ENCODE measurements around the gene RRM2. TPM values are rescaled to one million over a fixed set of nuclear protein-coding genes. Genes with fewer than 3 reads are reported as not detected.

The RRM2 gene
- total and polyA plus RNA-seq, 2 of the 4 experiments (the other 2 are of a cell fraction) = 53.6 to 68.5 TPM

- Histone ChIP-seq H3K27me3 (ENCODE audit: control insufficient read depth, insufficient read depth, low read length) (no peaks in the 10 kb centered on the region), H3K36me3 (ENCODE audit: control insufficient read depth, insufficient read depth, low read length) (no peaks in the 10 kb centered on the region), H3K23ac (ENCODE audit: low read depth, low read length) (no peak overlapping the region), H3K27ac (ENCODE audit: insufficient read depth, low read length) (no peak overlapping the region), H2BK120ac (ENCODE audit: low read depth, low read length) (no peak overlapping the region), H3K79me1 (ENCODE audit: low read depth in 1 of 2, low read length in 2 of 2) (no peaks in the 10 kb centered on the region), H3K4me2 (ENCODE audit: low read depth, low read length) (no peak overlapping the region), H3K9me1 (ENCODE audit: insufficient read depth, low read length) (no peaks in the 10 kb centered on the region), H4K20me1 (ENCODE audit: insufficient read depth, low read length) (no peaks in the 10 kb centered on the region), H2AK9ac (replicated peaks; ENCODE audit: low read depth, low read length, poor library complexity) (no peak overlapping the region), H3K18ac (ENCODE audit: low read depth, low read length) (no peak overlapping the region), H3K4me3 (ENCODE audit: insufficient read depth, low read depth, low read length) (no peak overlapping the region), H2BK20ac (ENCODE audit: low read depth, low read length) (no peak overlapping the region), H3K4ac (ENCODE audit: low read depth, low read length) (no peak overlapping the region), H3K9ac (ENCODE audit: low read depth, low read length) (no peak overlapping the region), H3K56ac (ENCODE audit: extremely low read depth, insufficient read depth, low read length) (no peak overlapping the region), H4K91ac (ENCODE audit: insufficient read depth, low read depth, low read length) (no peak overlapping the region), H4K5ac (ENCODE audit: low read depth, low read length) (no peak overlapping the region), H2AFZ (replicated peaks; ENCODE audit: low read length, poor library complexity) (peak overlapping the region; percentile 61), H3K4me1 (ENCODE audit: control insufficient read depth, insufficient read depth, low read length) (no peaks in the 10 kb centered on the region), H4K8ac (ENCODE audit: low read depth in 2 of 2, low read length in 2 of 2) (no peak overlapping the region), H3K14ac (replicated peaks; ENCODE audit: low read depth, low read length) (no peak overlapping the region), H3K9me3 (ENCODE audit: control insufficient read depth, insufficient read depth, low read length) (no peaks in the 10 kb centered on the region), H2BK5ac (ENCODE audit: low read depth, low read length, poor library complexity, severe bottlenecking) (no peak overlapping the region), H2BK15ac (ENCODE audit: low read depth, low read length) (no peak overlapping the region), H2AK5ac (ENCODE audit: low read depth, low read length) (no peak overlapping the region)
- BruUV-seq (replicated peaks) = no TSS peak
- intact Hi-C loops (cut with micrococcal nuclease) (no loop called here), dilution Hi-C loops (cut with HindIII; ENCODE audit: low sequenced_read_pairs, unreplicated experiment) (no loop called here), in situ Hi-C loops (cut with MboI; ENCODE audit: low sequenced_read_pairs) (no loop called here)
- WGBS, 2 experiments (ENCODE audit: extremely low coverage in 2 of 2, insufficient read length in 1 of 2) = 100% methylated on average over 4 of the region's 13 CpGs; no CpG with 5 or more reads in 1 of the 2 experiments
- POLR2A ChIA-PET (ENCODE audit: unreplicated experiment) = no interaction called here
- CTCF ChIA-PET = no interaction called here
- TF ChIP-seq BHLHE40 (IDR thresholded peaks at IDR 0.05; ENCODE audit: low read depth, low read length) (no peak), FOS (IDR thresholded peaks at IDR 0.05; ENCODE audit: low read depth, low read length) (no peak), USF2 (IDR thresholded peaks at IDR 0.05; ENCODE audit: low read depth, low read length) (no peak), MXI1 (IDR thresholded peaks at IDR 0.05; ENCODE audit: borderline replicate concordance, low read depth, low read length) (no peak), MAZ (IDR thresholded peaks at IDR 0.05; ENCODE audit: borderline replicate concordance, low read depth, low read length) (no peak), RCOR1 (IDR thresholded peaks at IDR 0.05; ENCODE audit: insufficient replicate concordance, low read length) (no peak), RAD21 (IDR thresholded peaks at IDR 0.05; ENCODE audit: low read length) (no peak), NFE2L2 (IDR thresholded peaks at IDR 0.05; ENCODE audit: low read depth, low read length) (no peak)
- DNase-seq = no peak
- ATAC-seq (ENCODE audit: low read depth) = no peak
These were observed 37.8 kb downstream of the RRM2 start for GRCh38 chr2:10160203-10160955.
